Kidney epithelial cell (primary cell): ENCODE measurements around the gene EARS2. TPM values are rescaled to one million over a fixed set of nuclear protein-coding genes. Genes with fewer than 3 reads are reported as not detected.

Experiments
- DNase-seq: peaks from one replicate; pipeline ENCODE4 v3.0.0-alpha.2; 2010; ENCODE audit warnings: low read depth
- H3K27me3 ChIP-seq: 2 replicates; pipeline ENCODE4 v1.6.0; 2011; ENCODE audit warnings: low read length; ENCODE audit not compliant: control insufficient read depth, insufficient read depth
- H3K36me3 ChIP-seq: 2 replicates; pipeline ENCODE4 v1.5.1; 2011; ENCODE audit warnings: low read length; ENCODE audit not compliant: control insufficient read depth, insufficient read depth
- H3K4me3 ChIP-seq: 2 replicates; pipeline ENCODE4 v1.5.1; 2011; ENCODE audit warnings: low read depth, mild to moderate bottlenecking, control low read depth, low read length
- total RNA-seq: library from RNA; depleted of rRNA; stranded (reverse); fragments of >200 nt; gene quantifications from 2 replicates; pipeline ENCODE4 v1.2.3, GENCODE V29; 2015
- TF ChIP-seq, protein P1 (sequence below): IDR thresholded peaks from 2 replicates; pipeline ENCODE4 v1.5.1; 2011; ENCODE audit warnings: mild to moderate bottlenecking, moderate library complexity, low read length, control low read depth, inconsistent platforms; ENCODE audit not compliant: insufficient read depth, poor library complexity, severe bottlenecking

Gene EARS2
- total RNA-seq, 1 donor from 2014 or later, result 22.3 TPM

DNA sequence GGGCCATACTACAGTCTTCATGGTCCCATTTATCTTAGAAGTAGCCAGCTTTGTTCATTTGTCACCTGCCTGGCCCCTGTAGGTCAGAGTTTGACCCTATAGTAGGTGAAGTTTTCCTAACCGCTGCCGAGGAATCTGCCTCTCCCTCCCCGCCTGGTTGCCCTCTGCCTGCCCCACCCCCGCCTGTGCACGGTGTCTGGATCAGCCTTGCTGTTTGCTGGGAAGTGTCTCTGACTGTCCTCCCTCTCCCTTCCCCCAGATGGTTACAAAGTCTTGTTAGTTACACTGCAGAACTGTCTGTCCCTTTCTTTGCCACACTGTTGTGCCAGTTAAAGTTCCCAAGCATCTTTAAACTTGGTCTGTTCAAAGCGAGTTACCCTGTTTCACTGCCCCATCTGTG lies 6.0 kb upstream of the EARS2 start:
- H3K4me3 ChIP-seq, result no peak overlapping the region

DNA sequence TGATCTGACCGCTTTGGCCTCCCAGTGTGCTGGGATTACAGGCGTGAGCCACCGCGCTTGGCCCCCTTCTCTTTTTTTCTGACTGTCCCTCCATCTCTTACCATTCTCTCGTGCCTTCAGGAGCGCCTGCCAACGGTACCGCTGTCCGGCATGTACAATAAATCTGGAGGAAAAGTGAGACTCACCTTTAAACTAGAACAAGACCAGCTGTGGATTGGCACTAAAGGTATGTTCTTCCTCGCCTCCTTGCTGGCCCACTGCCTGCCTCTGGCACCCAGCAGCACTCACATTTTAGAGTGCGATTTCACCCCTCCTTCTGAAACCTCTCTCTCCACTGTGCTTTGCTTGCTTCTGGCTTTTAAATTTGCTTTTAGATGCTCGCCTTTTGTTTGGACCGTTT lies 5.4 kb upstream of the EARS2 start:
- no peak for DNase-seq
- TF ChIP-seq, protein P1, sequence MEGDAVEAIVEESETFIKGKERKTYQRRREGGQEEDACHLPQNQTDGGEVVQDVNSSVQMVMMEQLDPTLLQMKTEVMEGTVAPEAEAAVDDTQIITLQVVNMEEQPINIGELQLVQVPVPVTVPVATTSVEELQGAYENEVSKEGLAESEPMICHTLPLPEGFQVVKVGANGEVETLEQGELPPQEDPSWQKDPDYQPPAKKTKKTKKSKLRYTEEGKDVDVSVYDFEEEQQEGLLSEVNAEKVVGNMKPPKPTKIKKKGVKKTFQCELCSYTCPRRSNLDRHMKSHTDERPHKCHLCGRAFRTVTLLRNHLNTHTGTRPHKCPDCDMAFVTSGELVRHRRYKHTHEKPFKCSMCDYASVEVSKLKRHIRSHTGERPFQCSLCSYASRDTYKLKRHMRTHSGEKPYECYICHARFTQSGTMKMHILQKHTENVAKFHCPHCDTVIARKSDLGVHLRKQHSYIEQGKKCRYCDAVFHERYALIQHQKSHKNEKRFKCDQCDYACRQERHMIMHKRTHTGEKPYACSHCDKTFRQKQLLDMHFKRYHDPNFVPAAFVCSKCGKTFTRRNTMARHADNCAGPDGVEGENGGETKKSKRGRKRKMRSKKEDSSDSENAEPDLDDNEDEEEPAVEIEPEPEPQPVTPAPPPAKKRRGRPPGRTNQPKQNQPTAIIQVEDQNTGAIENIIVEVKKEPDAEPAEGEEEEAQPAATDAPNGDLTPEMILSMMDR, result no peak
- Histone ChIP-seq H3K36me3 (peaks cover 1% of the 10 kb centered on the region), H3K27me3 (no peaks in the 10 kb centered on the region), H3K4me3 (no peak overlapping the region)

More for the DNA sequence above, 6.0 kb upstream of the EARS2 start:
- no peak for DNase-seq
- no peaks in the 10 kb centered on the region for H3K27me3 ChIP-seq
- H3K36me3 ChIP-seq, result peaks cover 1% of the 10 kb centered on the region
- TF ChIP-seq, protein P1, result no peak

DNA sequence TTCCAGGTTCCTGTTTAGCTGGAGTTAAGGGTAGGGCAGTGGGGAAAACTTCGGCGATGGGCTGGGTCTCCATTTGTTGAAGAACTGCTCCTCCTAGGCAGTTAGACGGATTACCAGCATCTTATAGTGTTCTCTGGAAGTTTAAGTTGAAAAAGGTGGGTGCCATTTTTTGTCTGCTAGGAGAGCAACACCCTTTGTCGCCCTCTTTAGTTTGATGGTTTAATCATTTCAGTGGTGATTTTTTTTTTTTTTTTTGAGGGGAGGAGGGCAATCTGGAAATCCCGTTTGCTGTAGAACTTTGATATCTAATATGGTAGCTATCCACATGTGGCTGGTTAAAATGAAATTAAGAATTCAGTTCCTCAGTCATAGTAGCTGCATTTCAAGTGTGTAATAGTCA lies 4.4 kb upstream of the EARS2 start:
- H3K4me3 ChIP-seq, result no peak overlapping the region
- H3K36me3 ChIP-seq, result peaks cover 1% of the 10 kb centered on the region
- no peak for DNase-seq
- no peaks in the 10 kb centered on the region for H3K27me3 ChIP-seq
- TF ChIP-seq, protein P1, result no peak

DNA sequence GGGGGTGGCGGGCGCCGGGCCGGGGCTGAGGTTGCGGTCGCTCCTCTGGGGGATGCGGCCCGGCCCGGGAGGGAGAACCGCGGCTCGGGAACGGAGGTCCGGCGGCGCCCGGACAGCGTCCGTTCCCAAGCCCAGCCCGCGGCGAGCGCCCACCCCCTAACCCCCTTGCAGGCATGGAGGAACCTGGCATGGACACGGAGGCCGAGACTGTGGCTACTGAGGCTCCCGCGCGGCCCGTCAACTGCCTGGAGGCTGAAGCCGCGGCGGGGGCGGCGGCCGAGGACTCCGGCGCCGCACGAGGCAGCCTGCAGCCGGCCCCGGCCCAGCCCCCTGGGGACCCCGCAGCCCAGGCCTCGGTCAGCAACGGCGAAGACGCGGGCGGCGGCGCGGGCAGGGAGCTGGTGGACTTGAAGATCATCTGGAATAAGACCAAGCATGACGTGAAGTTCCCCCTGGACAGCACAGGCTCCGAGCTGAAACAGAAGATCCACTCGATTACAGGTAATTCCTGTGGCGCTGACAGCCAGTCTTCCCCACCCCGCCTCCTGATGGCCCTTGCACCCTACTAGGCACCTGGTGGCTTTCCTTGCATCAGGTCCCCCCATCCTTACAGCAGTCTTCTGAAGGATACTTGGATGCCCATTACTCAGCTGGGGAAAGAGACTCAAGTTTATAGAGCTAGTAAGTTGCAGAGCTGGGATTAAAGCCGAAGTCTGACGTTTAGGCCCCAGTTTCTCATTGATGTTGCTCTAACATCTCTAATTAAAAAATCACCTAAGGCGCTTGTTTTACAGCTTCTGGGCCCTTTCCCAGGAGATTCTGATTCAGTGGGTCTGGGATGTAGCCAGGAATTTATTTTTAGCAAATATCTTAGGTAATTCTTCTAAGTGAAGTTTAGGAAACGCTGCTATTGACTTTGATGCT lies 891 bp upstream of the EARS2 start:
- TF ChIP-seq, protein P1, result no peak
- Histone ChIP-seq H3K36me3 (no peaks in the 10 kb centered on the region), H3K4me3 (peak overlapping the region; percentile 93), H3K27me3 (no peaks in the 10 kb centered on the region)
- no peak for DNase-seq

DNA sequence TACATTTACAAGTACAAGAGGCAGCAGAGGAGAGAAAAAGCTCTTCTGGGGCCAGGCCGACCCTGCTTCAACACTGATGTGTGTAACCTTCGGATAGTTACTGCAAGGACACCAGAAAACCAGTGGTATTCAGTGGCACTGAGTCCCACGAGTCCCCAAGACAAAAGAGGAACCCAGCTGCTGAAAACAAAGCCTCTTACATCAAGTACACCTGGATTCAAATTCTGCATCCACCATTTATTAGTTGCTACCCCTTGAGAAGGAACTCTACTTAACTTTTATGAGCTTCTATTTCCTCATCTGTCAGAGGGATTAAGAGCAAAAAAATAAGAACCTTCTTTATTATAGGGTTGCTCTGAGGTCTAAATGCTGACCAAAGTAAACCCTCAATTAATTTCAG lies 2.6 kb downstream of the EARS2 start:
- no peak overlapping the region for H3K4me3 ChIP-seq
- peaks cover 2% of the 10 kb centered on the region for H3K36me3 ChIP-seq
- DNase-seq, result no peak
- no peaks in the 10 kb centered on the region for H3K27me3 ChIP-seq
- TF ChIP-seq, protein P1, result no peak

DNA sequence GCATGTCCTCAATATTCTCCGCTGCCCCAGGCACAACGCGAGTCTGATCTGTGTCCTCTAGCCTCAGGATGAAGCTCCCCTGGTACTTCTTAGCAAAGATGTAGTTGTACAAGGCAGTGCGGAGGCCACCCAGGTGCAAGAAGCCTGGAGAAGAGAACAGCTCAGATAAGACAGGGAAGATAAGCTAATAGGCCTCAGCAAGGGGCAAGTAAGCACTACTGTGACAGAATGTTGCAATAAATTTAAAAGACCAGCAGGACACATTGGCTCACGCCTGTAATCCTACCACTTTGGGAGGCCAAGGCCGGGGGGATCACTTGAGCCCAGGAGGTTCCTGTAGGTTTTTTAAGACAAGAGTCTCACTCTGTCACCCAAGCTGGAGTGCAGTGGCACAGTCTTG lies 5.0 kb downstream of the EARS2 start:
- TF ChIP-seq, protein P1, result no peak
- Histone ChIP-seq H3K27me3 (no peaks in the 10 kb centered on the region), H3K36me3 (peaks cover 2% of the 10 kb centered on the region), H3K4me3 (no peak overlapping the region)
- no peak for DNase-seq
